HG03045 (cell line): Measurements from ENCODE around the gene MAPK4.
"Not testable (repeated sequence)": the region's sequence is repeated elsewhere in the genome, so short reads cannot be mapped to it uniquely, and the experiment has no call there.

Source experiments
- ATAC-seq: cut with Tn5 transposase; IDR thresholded peaks from one replicate; pipeline ENCODE4 v1.9.1; 2021; ENCODE audit warnings: mild to moderate bottlenecking, moderate library complexity; ENCODE audit not compliant: unreplicated experiment

MAPK4 gene

DNA sequence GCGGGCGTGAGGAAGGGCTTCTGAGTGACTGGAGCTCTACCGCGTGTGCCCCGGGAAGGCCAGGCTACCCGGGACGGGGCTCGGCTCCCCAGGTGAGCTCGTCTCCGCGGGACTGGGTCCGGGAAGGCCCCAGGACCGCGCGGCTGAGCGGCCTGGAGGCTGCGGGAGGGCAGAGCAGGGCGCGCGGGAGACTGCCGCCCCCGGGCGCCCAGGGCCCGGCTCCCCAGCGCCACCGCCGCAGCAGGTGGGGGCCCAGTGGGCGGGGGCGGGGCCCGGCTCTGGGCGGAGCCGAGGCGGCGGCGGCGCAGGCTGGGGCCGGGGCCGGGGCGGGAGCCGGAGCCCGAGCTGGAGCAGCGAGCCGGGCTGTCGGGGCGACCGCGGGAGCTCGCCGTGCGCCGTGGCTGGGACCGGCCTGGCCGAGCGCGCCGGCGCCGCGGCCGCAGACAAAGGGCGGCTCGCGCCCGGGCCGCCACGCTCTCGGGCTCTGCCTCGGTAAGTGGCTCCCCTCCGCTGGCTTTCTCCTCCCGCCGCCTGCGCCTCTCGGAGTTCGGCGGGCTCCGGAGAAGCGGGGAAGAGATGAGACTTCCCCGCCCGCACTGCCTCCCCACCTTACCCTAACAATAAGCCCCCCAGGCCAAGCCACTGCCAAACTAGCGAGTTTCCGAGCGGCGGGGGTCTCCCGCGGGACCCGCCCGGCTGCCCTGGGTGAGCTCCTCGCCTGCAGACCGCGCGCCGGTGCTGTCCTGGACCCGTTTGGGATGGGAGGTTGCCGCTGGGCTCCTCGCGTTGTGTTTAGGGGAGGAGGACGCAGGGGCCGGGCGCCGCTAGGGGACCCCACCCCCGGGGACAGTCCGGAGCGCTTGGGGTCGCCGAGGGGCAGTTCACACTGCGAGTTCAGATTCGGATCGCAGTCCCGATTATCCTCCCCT, at the start of gene MAPK4:
Gene MAPK4 (plus strand): TSS at position 336 of the 929 bp plus-strand sequence. CDS start 103,872 bp downstream, outside the sequence.
- ATAC-seq = peak; percentile 67

DNA sequence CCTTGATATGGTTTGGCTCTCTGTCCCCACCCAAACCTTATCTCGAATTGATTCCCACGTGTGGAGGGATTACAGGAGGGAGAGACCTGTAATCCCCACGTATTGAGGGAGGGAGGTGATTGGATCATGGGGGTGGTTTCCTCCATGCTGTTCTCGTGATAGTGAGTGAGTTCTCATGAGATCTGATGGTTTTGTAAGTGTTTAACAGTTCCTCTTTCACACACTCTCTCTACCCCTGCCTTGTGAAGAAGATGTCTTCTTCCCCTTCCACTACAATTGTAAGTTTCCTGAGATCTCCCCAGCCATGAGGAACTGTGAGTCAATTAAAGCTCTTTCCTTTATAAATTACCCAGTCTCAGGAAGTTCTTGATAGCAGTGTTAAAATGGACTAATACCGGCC, 42.6 kb upstream of the MAPK4 start:
- not testable (repeated sequence) for ATAC-seq

DNA sequence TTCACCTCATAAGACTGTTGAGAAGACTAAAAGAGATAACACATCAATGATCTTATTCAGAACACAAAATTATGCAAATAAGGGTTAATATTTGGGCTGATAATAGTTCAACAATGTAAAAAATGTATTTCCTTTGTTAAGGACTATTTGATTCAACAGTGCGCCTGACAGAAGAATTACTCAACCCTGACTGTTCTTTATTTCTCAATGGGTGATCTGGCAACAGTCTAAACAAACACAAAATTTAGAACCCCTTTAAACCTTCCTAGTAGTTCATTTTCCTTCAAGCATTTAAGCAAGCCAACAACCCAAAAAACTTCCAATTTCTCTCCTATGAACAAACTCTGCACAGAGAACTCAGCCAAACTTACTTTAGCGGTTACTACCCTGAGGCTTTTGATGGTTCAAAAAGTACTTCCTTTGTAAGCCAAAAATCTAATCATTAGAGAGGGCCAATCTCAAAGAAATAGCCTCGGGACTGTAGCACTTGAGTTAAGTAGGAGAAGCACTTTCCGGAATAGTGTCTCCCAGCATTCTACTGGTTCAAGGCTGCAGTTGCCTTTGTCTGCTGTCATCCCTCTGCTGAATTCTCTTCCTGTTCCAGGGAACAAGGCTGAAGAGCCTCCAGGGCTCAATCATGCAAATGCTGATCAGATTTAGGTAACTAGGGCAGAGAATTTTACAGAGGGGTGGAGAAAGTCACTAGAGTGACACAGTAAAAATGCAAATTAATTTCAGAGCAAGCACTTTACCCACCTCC, 40.9 kb upstream of the MAPK4 start:
- ATAC-seq = no peak

DNA sequence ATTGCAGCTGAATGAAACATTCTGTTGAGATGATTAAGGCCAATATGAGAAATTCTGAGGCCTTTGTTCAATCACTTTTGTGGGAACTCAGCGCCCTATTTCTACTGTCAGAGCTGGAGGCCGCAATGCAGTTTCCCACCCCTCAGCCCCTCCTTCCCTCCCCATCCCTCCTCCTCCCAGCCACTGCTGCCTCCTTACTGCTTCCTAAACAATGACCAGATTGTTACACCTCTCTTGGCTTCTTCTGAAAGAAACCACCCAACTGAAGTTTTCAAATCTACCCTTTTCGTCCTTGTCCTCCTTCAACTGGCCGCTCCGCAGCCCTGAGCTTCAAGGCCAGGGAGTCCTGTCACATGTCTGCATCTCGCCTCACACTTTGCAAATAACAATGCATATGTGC, 36.7 kb upstream of the MAPK4 start:
- no peak for ATAC-seq

DNA sequence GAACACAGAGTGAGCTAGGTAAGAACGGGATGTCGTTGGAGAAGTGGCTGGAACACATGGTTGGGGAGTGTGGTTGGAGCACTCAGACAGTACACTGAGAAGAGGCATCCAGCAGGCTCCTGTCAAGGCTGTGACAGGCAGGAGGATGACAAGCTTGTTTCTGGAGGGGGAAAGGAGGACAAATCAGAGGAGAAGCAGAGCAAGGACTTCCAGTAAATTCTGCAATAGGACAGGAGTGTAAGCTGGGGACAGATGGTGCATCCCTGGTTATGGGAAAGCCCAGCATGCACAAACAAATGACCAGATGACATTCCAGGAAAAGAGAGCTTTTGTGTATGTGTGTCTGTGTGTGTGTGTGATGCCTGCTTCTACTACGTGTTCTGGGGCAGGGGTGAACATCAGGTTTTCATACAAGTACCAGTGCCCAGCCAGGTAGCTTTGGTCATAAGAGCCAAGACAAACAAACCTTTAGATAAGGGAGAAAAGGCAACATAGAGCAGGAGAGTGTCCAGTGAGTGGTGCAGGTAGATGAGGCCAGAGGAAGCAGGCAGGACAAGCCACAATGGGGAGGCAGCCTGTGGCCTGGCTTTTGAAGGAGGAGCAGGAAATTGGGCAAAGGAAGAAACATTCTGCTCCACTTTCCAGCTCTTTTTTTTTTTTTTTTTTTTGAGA, 32.1 kb upstream of the MAPK4 start:
- no peak for ATAC-seq

DNA sequence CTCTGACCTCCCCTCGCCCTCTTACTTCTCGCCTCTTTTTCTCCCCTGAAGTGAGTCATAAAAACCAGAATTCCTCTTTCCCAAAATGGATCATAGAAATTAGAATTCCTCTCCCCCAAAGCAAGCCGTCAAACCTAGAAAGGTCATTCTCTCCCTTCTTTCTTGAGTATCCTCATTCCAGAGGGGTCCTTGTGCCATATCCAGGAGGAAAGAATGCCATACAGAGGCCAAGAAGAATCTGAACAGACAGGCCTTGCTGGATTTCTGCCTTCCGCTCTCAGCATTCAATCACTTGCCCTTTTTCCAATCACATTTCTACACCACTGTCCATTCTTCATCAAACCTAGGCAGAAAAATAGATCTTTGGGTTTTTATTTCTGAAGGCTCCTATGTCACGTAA, 31.1 kb upstream of the MAPK4 start:
- no peak for ATAC-seq

DNA sequence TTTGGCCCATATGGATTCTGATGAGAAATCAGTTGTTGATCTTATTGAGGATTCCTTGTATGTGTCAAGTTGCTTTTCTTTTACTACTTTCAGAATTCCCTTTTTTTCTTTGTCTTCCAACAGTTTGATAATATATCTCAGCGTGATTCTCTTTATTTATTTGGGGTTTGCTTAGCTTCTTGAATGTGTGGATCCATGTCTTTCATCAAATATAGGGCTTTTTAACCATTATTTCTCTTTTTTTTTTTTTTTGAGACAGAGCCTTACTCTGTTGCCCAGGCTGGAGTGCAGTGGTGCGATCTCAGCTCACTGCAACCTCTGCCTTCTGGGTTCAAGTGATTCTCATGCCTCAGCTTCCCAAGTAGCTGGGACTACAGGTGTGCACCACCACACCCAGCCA, 26.1 kb upstream of the MAPK4 start:
- ATAC-seq = not testable (repeated sequence)

DNA sequence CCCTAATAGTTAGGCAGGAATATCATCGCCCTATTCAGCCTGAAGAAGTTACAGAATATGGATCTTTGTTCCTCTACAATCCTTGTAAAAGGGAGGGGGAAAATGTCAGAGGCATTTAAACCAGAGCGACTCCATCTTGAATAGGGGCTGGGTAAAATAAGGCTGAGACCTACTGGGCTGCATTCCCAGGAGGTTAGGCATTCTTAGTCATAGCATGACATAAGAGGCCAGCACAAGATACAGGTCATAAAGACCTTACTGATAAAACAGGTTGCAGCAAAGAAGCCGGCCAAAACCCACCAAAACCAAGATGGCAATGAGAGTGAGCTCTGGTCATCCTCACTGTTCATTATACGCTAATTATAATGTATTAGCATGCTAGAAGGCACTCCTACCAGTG, 15.4 kb upstream of the MAPK4 start:
- ATAC-seq = not testable (repeated sequence)

DNA sequence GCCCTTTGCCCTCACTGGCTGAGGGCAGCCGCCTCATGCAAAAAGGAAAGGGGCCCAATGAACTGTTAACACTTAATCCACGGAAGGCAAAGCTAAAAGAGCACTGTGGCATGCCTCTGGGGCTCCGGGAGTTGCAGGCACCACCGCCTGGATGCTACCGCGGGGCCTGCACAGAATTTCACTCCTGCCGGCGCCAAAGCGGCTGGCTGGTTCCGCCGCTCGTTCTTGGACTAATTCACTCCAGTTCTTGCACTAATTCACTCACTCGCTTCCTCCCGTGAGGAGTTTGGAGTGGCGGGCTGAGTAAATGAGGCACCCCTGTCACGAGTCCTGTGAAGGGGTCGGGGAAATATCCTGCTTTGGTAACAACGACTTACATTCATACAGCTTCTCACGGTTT, 14.0 kb upstream of the MAPK4 start:
- no peak for ATAC-seq

DNA sequence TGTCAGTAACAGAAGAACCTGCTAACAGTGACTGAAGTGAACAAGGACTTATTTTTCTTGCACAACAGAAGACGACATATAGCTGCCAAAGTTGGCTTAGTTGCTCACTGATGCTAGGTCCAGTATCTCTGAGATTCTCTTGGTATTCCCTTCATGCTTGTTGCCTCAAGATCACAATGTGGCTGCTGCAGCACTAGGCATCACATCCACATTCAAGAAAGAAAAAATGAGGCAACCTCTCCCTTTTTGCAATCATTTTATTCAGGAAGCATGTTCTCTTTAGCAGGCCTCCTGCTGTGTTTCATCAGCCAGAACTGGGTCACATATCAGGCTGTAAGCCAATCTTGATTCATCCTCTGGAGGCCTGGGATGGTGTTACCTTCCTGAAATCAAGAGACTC, 11.7 kb upstream of the MAPK4 start:
- no peak for ATAC-seq

DNA sequence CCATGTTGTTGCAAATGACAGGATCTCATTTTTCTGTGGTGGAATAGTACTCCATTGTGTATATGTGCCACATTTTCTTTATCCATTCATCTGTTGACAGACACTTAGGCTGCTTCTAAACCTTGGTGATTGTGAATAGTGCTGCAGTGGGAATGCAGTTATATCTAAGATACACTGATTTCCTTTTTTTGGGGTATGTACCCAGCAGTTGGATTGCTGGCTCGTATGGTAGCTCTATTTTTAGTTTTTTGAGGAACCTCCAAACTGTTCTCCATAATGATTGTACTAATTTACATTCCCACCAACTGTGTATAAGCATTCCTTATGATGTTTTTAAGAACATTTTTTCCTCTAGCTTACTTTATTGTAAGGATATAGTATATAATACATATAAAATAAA, 8.2 kb upstream of the MAPK4 start:
- ATAC-seq = not testable (repeated sequence)

DNA sequence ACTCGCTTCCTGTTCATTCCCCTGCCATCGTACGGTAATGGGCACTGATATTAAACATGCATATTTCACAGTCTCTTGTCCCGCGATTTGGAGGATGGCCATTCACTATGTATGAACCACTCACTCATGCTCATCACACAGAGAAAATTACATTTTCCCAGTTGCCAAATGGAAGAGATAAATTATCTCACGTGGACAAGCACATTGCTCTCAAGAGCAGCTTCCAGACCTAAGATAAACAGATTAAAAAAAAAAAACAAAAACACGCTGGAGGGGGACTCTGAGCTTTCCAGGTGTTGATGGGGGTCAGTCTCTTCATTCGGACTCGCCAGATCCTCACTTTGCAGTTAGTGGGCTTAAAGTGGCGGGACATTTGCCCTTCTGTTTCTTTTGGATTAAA, 1.7 kb upstream of the MAPK4 start:
- no peak for ATAC-seq

DNA sequence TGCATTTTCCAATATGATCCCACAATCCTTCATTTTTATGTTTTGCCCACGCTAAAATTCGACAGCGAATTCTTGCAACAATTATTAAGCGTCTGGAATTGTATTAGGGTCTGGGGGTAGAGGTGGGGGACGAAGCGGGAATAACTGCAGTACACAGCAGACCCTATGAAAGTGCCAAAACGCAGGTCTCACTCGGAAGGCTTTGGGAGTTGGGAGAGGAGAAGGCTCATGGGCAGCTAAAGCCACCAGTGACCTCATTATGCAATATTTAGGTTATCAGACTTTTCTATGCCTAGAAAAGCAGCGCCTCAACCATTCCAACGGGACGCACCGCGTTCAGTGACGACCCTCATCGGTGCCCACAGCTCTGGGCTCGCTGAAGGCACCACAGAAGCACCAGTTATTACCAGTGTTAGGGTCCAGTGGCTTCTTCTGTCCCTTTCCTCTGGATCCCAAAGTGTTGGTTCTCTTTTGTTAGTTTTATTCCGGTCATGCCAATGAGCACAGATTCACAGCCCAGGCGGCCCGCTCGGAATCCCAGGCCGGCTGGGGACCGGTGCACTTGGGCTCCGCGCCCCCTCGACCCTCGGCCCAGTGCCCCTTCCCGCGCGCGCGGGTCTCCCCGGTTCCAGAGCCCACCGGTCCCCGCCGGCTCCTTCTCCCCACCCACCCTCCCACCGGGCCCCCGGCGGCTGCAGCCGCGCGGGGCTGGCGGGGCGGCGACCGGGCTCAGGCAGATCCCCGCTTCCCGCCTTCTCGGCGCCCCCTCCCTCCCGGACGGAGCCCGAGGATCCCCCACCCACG, 737 bp upstream of the MAPK4 start:
- ATAC-seq = no peak

DNA sequence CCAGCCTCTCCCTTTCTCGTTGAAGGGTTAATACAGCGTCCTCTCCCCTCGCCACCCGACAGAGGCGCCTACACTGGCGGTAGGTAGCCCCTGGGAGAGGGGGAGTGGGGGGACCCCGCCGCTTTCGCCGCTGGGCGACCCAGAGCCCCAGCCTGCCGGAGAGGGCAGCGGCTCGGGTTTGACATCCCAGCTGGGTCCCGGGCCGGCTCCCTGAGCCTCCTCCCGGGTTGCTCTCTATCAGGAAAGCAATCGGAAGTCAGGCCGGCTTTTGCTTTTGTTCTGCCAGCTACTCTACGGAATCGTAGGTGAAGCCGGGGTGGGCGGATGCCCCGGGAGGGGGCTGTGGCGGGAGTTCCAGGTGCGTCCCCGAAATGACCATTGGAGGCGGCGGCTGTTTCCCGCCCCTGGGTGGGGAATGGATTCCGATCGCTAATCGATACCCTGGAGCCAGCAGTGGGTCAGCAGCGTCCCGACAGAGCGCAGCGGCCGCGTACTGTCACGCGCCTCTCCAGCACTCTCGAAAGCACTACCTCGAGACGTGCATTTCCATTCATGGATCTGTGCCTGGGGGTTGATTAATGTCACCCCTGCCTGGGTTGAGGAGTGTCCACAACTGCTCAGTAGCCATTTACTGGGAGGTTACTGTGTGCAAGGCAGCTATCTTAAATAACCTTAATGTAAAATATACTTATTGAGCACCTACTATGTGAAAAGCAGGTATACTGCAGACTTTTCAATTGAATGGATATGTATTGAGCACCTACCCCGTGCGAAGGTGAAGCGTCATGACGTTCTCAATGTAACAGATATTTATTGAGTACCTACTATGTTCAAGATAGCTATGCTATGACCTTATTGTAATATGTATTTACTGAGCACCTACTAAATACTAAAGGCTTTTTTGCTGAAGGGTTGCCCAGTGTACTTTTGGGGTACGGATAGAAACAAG, 1.1 kb downstream of the MAPK4 start:
- no peak for ATAC-seq

DNA sequence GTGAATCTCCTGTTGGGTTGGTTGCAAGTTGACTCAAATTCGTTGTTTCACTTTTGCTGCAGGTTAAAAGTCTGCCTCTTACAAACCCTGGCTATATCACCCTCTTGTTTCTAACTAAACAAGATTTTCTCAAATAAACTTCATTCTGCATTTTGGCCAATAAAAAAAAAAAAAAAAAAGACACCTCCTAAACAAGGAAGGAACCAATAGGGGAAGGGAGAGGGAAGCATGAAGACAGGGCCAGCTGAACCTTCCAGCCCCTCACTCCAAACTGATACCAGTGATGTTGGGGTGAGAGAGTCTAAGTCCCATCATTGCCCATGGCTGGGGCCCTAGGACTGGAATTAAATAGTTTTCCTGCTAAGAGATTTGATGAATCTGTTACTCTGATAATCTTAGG, 2.4 kb downstream of the MAPK4 start:
- ATAC-seq = not testable (repeated sequence)

DNA sequence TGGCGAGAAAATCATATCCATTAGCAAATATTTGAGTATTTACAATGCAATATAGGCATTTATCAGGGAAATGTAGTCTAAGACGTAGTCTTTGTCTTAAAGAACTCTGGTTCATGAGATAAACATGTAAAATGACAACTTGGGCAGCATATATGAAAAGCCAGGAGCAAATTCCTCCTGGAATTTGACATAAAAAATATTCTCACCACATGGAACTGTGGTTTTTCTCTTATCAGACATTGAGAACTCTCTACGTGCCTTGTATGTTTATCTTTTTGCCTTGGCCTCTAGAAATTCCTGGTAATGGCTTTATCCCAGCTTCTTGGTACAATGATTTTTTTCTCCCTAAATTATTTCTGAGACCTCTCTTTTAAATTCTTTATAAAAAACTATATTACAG, 2.8 kb downstream of the MAPK4 start:
- ATAC-seq = no peak

DNA sequence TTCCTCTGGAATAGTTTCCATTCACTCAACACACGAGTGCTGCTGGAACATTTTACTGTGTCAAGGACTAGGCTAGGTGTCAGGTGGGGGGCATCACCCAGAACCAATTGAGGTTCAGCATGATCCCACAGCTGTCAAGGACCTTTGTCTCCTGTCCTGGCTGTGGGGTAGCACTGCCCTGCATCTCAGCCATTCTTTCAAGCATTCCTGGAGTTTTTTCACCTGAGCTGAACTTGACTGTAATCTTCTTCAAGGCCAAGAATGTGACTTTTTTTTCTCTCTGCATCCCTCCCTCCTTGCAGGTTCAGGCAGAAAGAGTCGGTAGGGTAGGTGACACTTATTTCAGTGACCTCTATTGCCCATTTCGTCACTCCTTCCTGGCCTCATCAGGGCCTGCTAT, 3.5 kb downstream of the MAPK4 start:
- ATAC-seq = no peak

DNA sequence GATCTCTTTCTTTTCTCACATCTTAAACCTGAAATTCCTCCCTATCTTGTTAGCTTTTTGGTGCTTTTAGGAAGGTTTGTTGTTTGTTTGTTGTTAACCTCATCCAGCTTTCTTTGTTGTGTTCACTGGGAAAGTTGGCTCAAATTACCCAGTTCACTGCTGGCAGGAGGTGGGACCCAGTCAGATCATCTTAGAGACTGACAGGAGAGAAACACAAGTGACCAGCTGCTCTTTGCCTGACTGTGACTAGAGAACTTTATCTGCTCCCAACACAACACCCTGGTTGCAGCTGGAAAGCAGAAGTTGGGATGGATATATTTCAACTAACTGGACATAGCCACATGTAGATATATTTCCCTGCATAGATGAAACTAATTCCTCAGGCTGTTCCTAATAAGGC, 10.0 kb downstream of the MAPK4 start:
- ATAC-seq = no peak

DNA sequence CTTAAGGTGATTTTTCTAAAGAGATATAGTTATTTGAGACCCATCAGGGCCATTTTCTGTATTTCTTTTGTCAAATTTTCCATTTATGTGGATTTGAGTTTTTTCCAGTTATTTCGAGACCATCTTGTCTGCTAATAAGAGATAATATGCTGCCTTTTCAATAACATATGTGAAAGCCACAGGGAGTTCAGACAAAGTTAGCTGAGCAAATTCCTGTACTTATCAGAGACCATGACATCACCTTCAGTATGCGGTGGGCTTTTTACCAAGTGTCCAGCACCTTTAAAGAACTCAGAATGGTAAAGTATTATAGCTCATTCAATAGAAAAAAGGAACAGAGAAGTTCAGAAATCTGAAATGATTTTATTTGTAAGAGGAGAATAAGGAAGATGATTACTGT, 11.7 kb downstream of the MAPK4 start:
- no peak for ATAC-seq

DNA sequence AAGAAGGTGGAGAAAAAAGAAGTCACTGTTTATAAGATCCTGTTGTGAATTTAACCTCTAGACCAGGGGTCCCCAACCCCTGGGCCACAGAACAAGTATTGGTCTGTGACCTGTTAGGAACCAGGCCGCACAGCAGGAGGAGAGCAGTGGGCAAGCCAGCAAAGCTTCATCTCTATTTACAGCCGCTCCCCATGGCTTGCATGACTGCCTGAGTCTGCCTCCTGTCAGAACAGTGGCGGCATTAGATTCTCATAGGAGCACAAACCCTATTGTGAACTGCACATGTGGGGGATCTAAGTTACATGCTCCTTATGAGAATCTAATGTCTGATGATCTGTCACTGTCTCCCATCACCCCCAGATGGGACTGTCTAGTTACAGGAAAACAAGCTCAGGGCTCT, 13.3 kb downstream of the MAPK4 start:
- not testable (repeated sequence) for ATAC-seq
